Measurements from ENCODE around the gene RALGAPA1.

RALGAPA1 gene

GRCh38 chr14:35535483-35536112 is 273.5 kb downstream of the RALGAPA1 start:
- DNase-seq (ENCODE audit: low read depth): no peak

GRCh38 chr14:35534873-35535482 is 274.1 kb downstream of the RALGAPA1 start:
- DNase-seq (ENCODE audit: low read depth): peak; percentile 79

- peak; percentile 45 for DNase-seq (ENCODE audit: low read depth)
Observed at GRCh38 chr14:35534208-35534872, 274.8 kb downstream of the RALGAPA1 start.

- DNase-seq (ENCODE audit: low read depth): peak; percentile 73
Observed at GRCh38 chr14:35533357-35534207, 275.5 kb downstream of the RALGAPA1 start, which contains the start of gene INSM2. Gene INSM2 (plus strand): TSS chr14:35534164. CDS start chr14:35534253, 89 bp downstream.

- DNase-seq (ENCODE audit: low read depth): no peak
Observed at GRCh38 chr14:35532783-35533356, 276.2 kb downstream of the RALGAPA1 start.

GRCh38 chr14:35531960-35532747 is 276.9 kb downstream of the RALGAPA1 start:
- no peak for DNase-seq (ENCODE audit: low read depth)

GRCh38 chr14:35526962-35527361 is 282.1 kb downstream of the RALGAPA1 start:
- no peak for DNase-seq (ENCODE audit: low read depth)

GRCh38 chr14:35525695-35526094 is 283.4 kb downstream of the RALGAPA1 start:
- DNase-seq (ENCODE audit: low read depth): no peak

- no peak for DNase-seq (ENCODE audit: low read depth)
Observed at GRCh38 chr14:35519986-35520385, 289.1 kb downstream of the RALGAPA1 start.

GRCh38 chr14:35515916-35516315 is 293.2 kb downstream of the RALGAPA1 start:
- DNase-seq (ENCODE audit: low read depth): no peak

- DNase-seq (ENCODE audit: low read depth): no peak
Observed at GRCh38 chr14:35512765-35513164, 296.3 kb downstream of the RALGAPA1 start.

- no peak for DNase-seq (ENCODE audit: low read depth)
Observed at GRCh38 chr14:35509846-35510245, 299.2 kb downstream of the RALGAPA1 start.

GRCh38 chr14:35506927-35507326 is 302.2 kb downstream of the RALGAPA1 start:
- DNase-seq (ENCODE audit: low read depth): peak; percentile 79

- no peak for DNase-seq (ENCODE audit: low read depth)
Observed at GRCh38 chr14:35506461-35506860, 302.6 kb downstream of the RALGAPA1 start.

GRCh38 chr14:35504260-35504659 is 304.8 kb downstream of the RALGAPA1 start:
- no peak for DNase-seq (ENCODE audit: low read depth)

GRCh38 chr14:35503646-35504045 is 305.4 kb downstream of the RALGAPA1 start:
- DNase-seq (ENCODE audit: low read depth): no peak

GRCh38 chr14:35499180-35499579 is 309.9 kb downstream of the RALGAPA1 start:
- DNase-seq (ENCODE audit: low read depth): no peak

- DNase-seq (ENCODE audit: low read depth): no peak
Observed at GRCh38 chr14:35495278-35495677, 313.8 kb downstream of the RALGAPA1 start.

GRCh38 chr14:35492569-35493014 is 316.5 kb downstream of the RALGAPA1 start:
- no peak for DNase-seq (ENCODE audit: low read depth)

Data from ELR (cell line).